K562 (cell line): ENCODE results near the gene SGIP1.

Experiments
- CEBPB ChIP-seq: fragments of 450-650 bp; IDR thresholded peaks from 2 replicates; pipeline ENCODE4 v1.6.1; 2016; ENCODE audit warnings: missing genetic modification characterization, missing compliant biosample characterization
- CREB1 ChIP-seq, 2 experiments: sonication (generic) in 1 of 2; formaldehyde crosslinking in 1 of 2; IDR thresholded peaks; 2 replicates each; pipeline versions ENCODE4 v1.6.1 to v1.8.0; 2012 to 2022; ENCODE audit warnings: inconsistent platforms in 1 of 2, mild to moderate bottlenecking in 1 of 2, missing genetic modification reagents in 1 of 2, moderate library complexity in 1 of 2
- FOXA1 ChIP-seq: fragments of 450-650 bp; IDR thresholded peaks from 2 replicates; pipeline ENCODE4 v1.6.1; 2016; ENCODE audit warnings: mild to moderate bottlenecking, borderline replicate concordance
- HNRNPLL ChIP-seq: fragments of 200-400 bp; formaldehyde crosslinking; IDR thresholded peaks from 2 replicates; pipeline ENCODE4 v1.6.1; 2017; ENCODE audit warnings: low read length, low read depth, mild to moderate bottlenecking; ENCODE audit not compliant: poor library complexity, severe bottlenecking
- ILK ChIP-seq: fragments of 450-650 bp; IDR thresholded peaks from 2 replicates; pipeline ENCODE4 v1.6.1; 2016; ENCODE audit warnings: missing genetic modification characterization, low read depth, mild to moderate bottlenecking, missing compliant biosample characterization, moderate library complexity, borderline replicate concordance
- KLF6 ChIP-seq: fragments of 250-450 bp; sonication (Bioruptor Pico); IDR thresholded peaks from 2 replicates; pipeline ENCODE4 v1.4.0; 2020; ENCODE audit warnings: mild to moderate bottlenecking, moderate library complexity, borderline replicate concordance
- MAX ChIP-seq: sonication (generic); formaldehyde crosslinking; IDR thresholded peaks from 2 replicates; pipeline ENCODE4 v1.9.0; 2022; ENCODE audit warnings: mild to moderate bottlenecking, missing genetic modification reagents
- SMARCA4 ChIP-seq: fragments of 450-650 bp; IDR thresholded peaks from 2 replicates; pipeline ENCODE4 v1.6.1; 2016
- SNIP1 ChIP-seq: fragments of 450-650 bp; IDR thresholded peaks from 2 replicates; pipeline ENCODE4 v1.7.1; 2017; ENCODE audit warnings: low read depth, mild to moderate bottlenecking
- TAF7 ChIP-seq: fragments of 450-650 bp; IDR thresholded peaks from 2 replicates; pipeline ENCODE4 v1.6.1; 2016; ENCODE audit warnings: missing genetic modification characterization, missing compliant biosample characterization
- ZNF121 ChIP-seq: sonication (generic); formaldehyde crosslinking; conservative IDR thresholded peaks from 2 replicates; pipeline ENCODE4 v1.8.0; 2022; ENCODE audit warnings: missing genetic modification reagents
- TF ChIP-seq, protein P1 (sequence below): sonication (generic); formaldehyde crosslinking; IDR thresholded peaks from 2 replicates; pipeline ENCODE4 v1.8.1; 2023; ENCODE audit warnings: mild to moderate bottlenecking, missing genetic modification reagents

GRCh38 chr1:66597500-66597899, 63.5 kb downstream of the SGIP1 start:
- no peak for TF ChIP-seq CREB1 (IDR thresholded peaks at IDR 0.05)
- TF ChIP-seq CREB1 (CRISPR knock-in tag; IDR thresholded peaks at IDR 0.05) = no peak
- no peak for TF ChIP-seq KLF6 (CRISPR knock-in tag)
- no peak for TF ChIP-seq SMARCA4
- TF ChIP-seq CEBPB = no peak
- TF ChIP-seq FOXA1 = no peak
- no peak for TF ChIP-seq ZNF121
- no peak for TF ChIP-seq SNIP1
- TF ChIP-seq MAX = no peak
- no peak for TF ChIP-seq TAF7 (tag)
- no peak for TF ChIP-seq ILK (tag)
- TF ChIP-seq, protein P1, sequence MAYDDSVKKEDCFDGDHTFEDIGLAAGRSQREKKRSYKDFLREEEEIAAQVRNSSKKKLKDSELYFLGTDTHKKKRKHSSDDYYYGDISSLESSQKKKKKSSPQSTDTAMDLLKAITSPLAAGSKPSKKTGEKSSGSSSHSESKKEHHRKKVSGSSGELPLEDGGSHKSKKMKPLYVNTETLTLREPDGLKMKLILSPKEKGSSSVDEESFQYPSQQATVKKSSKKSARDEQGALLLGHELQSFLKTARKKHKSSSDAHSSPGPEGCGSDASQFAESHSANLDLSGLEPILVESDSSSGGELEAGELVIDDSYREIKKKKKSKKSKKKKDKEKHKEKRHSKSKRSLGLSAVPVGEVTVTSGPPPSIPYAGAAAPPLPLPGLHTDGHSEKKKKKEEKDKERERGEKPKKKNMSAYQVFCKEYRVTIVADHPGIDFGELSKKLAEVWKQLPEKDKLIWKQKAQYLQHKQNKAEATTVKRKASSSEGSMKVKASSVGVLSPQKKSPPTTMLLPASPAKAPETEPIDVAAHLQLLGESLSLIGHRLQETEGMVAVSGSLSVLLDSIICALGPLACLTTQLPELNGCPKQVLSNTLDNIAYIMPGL (CRISPR knock-in tag) = no peak
- no peak for TF ChIP-seq HNRNPLL
